ENCODE data around the gene ANKFN1. TPM values are rescaled to one million over a fixed set of nuclear protein-coding genes. Genes with fewer than 3 reads are reported as not detected.

The ANKFN1 gene
- total and polyA plus RNA-seq, 11 donors, result not detected

DNA sequence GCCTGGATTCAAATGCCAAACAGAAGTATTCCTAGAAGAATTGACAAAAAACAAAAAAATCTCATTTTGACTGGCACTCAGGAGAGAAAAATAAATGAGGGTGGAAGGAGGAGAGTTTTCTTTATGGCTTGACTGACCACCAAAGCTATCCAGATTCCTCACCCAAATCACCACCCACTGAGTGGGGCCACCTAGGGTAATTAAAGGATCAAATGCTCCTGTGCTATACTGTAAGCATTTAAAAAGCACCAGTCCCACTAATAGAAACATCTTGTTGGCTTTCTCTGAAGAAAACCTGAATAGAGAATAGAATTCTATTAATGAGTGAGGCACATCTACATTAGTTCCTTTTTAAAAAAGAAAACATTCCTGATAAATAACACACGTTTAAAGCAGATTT, 163.3 kb downstream of the ANKFN1 start:
- Histone ChIP-seq H3K36me3 (no peaks in the 10 kb centered on the region), H3K27me3 (peaks cover 0 to 16% (median 0%) of the 10 kb centered on the region in 9 donors), H3K4me3 (no peak overlapping the region), H3K27ac (no peak overlapping the region), H3K4me1 (peaks cover 0 to 7% (median 0%) of the 10 kb centered on the region in 12 donors), H3K9me3 (no peaks in the 10 kb centered on the region)
- DNase-seq (no peak), ATAC-seq (no peak)
- intact Hi-C loops (cut with DNase I), result loop anchor here in 4 of 10 donors (2.0 to 10.0 kb wide), 4 partner anchors 56 to 872 kb away; no protein-coding TSS in a partner anchor
- TF ChIP-seq POLR2A (IDR thresholded peaks at IDR 0.05), result no peak
- TF ChIP-seq, protein P1, sequence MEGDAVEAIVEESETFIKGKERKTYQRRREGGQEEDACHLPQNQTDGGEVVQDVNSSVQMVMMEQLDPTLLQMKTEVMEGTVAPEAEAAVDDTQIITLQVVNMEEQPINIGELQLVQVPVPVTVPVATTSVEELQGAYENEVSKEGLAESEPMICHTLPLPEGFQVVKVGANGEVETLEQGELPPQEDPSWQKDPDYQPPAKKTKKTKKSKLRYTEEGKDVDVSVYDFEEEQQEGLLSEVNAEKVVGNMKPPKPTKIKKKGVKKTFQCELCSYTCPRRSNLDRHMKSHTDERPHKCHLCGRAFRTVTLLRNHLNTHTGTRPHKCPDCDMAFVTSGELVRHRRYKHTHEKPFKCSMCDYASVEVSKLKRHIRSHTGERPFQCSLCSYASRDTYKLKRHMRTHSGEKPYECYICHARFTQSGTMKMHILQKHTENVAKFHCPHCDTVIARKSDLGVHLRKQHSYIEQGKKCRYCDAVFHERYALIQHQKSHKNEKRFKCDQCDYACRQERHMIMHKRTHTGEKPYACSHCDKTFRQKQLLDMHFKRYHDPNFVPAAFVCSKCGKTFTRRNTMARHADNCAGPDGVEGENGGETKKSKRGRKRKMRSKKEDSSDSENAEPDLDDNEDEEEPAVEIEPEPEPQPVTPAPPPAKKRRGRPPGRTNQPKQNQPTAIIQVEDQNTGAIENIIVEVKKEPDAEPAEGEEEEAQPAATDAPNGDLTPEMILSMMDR (IDR thresholded peaks at IDR 0.05), result no peak
- 67 to 81% (median 75%) methylated on average over 1 of the region's 1 CpG for WGBS, 4 donors

DNA sequence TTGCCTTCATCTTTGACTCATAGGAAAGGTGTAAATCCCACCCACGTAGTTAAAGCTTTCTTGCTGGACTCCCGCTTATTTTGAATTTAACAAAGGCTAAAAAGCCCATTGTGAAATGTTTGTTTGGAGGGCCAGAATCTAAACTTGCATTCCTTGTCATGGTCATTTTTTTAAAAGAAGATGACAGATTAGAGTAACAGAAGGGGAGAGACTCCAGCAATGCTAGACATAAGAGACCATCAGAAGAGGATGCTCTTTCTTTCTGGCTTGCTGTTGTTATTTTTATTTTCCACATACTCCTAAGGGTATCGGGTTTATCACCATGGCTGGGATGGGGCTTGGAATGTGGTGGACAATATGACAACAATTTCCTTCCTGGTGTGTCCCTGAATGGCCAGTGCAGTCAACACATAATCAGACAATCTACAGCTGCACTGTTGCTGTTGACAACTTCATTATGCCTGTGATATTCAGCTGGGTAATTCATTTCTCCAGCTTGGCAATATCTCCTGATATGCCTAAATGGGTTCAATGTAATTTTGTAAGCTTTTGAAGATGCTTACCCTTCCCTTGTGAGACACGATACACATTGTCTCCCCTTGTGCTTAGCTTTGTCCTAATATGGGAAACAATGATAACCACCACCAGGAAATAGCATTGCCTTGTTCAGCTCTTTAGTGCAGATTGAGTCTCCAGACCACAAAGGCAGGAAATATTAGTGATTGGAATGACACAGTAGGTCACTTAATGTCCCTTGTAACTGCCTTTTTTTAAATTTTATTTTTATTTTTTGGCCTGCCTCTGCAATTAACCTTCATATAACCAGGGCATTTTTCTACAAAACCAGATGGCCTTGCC, 164.3 kb downstream of the ANKFN1 start:
- intact Hi-C loops (cut with DNase I), result loop anchor here in 4 of 10 donors (2.0 to 10.0 kb wide), 4 partner anchors 57 to 873 kb away; no protein-coding TSS in a partner anchor
- H3K27ac ChIP-seq, result peak overlapping the region in 1 of 12 donors; percentile 24

DNA sequence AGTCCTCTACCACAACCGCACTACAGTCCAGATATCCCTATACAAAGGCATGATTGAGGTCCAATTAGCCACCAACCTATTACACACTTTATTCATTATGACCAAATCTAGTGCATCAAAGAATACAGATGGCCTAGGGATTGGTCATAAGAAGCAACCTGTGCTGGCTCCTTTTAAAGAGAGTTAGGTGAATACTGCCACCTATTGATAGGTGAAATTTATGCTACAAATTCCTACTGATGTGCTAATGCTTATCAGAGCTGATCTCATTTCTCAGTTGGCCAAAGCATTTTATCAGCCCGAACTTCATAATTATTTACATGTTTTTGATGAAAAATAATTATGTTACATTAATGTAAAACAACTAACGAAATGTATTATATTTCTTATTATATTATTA, 166.3 kb downstream of the ANKFN1 start:
- 44 to 55% (median 46%) methylated on average over 3 of the region's 3 CpGs for WGBS, 4 donors
- H3K27ac ChIP-seq, result no peak overlapping the region
- DNase-seq (no peak), ATAC-seq (peak in 2 of 4 donors; percentile 54 to 63)
- H3K4me1 ChIP-seq, result peaks cover 0 to 7% (median 0%) of the 10 kb centered on the region in 12 donors
- intact Hi-C loops (cut with DNase I), result loop anchor here in 3 of 10 donors (5.0 to 10.0 kb wide), 3 partner anchors 192 to 875 kb away; no protein-coding TSS in a partner anchor
- TF ChIP-seq, protein P1 (IDR thresholded peaks at IDR 0.05), result peak; percentile 29 to 59 (median 45)
- no peak for TF ChIP-seq POLR2A (IDR thresholded peaks at IDR 0.05)
- peaks cover 0 to 30% (median 0%) of the 10 kb centered on the region in 9 donors for H3K27me3 ChIP-seq
- H3K9me3 ChIP-seq, result no peaks in the 10 kb centered on the region
- no peaks in the 10 kb centered on the region for H3K36me3 ChIP-seq
- H3K4me3 ChIP-seq, result no peak overlapping the region

More for the DNA sequence above, 164.3 kb downstream of the ANKFN1 start:
- TF ChIP-seq, protein P1 (IDR thresholded peaks at IDR 0.05), result no peak
- no peak for TF ChIP-seq POLR2A (IDR thresholded peaks at IDR 0.05)
- H3K9me3 ChIP-seq, result no peaks in the 10 kb centered on the region
- H3K36me3 ChIP-seq, result no peaks in the 10 kb centered on the region
- DNase-seq (no peak), ATAC-seq (peak; percentile 58 to 84 (median 72))
- 41 to 52% (median 43%) methylated on average over 4 of the region's 4 CpGs for WGBS, 4 donors
- H3K4me3 ChIP-seq, result no peak overlapping the region
- H3K4me1 ChIP-seq, result peaks cover 0 to 7% (median 0%) of the 10 kb centered on the region in 12 donors
- H3K27me3 ChIP-seq, result peaks cover 0 to 26% (median 0%) of the 10 kb centered on the region in 9 donors

DNA sequence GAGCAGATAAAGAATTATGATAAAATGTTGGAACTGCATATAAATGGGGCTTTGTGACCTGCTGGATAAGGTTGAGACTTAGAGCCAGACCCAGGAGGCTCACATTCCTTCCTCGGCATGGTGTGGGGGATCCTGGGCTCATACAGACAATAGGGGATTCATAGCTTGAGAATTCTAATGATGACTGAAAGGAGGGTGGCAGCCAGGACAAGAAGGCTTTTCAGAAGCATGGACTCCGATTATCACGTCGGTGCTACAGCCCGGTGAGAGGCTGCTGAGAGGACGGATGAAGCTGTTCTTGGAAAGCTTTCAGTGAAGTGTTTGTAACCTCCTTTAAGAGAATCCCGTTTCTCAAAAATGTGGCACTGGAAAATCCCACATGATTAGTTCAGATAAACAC, 167.2 kb downstream of the ANKFN1 start:
- Histone ChIP-seq H3K4me3 (no peak overlapping the region), H3K36me3 (no peaks in the 10 kb centered on the region), H3K9me3 (no peaks in the 10 kb centered on the region), H3K4me1 (peaks cover 0 to 7% (median 0%) of the 10 kb centered on the region in 12 donors), H3K27me3 (peaks cover 0 to 30% (median 0%) of the 10 kb centered on the region in 9 donors), H3K27ac (no peak overlapping the region)
- intact Hi-C loops (cut with DNase I), result loop anchor here in 1 of 10 donors (10.0 kb wide), 1 partner anchor 476 kb away; no protein-coding TSS in a partner anchor
- ATAC-seq (no peak), DNase-seq (no peak)
- no peak for TF ChIP-seq POLR2A (IDR thresholded peaks at IDR 0.05)
- TF ChIP-seq, protein P1 (IDR thresholded peaks at IDR 0.05), result no peak
- WGBS, 4 donors, result 6 to 21% (median 15%) methylated on average over 7 of the region's 7 CpGs
